IMR-90 (cell line): Measurements from ENCODE around the gene GNB1L. TPM values are rescaled to one million over a fixed set of nuclear protein-coding genes. Genes with fewer than 3 reads are reported as not detected.

Experiments
- ATAC-seq: fragments of 200-7000 bp; cut with Tn5 transposase; 2 replicates; pipeline ENCODE4 v1.9.1; 2020; ENCODE audit warnings: low read depth, mild to moderate bottlenecking, moderate library complexity
- BruUV-seq: library from RNA; stranded (reverse); fragments of 400-500 nt; replicated peaks from 2 replicates; lab custom pipeline; 2021; lab: Mats Ljungman, UMichigan
- CTCF ChIA-PET: fragments of 300-600 bp; formaldehyde crosslinking; extraction: SDS; loops from one replicate; lab custom pipeline; 2021; ENCODE audit warnings: antibody characterized with exemption; lab: Yijun Ruan, JAX
- POLR2A ChIA-PET: fragments of 300-600 bp; sonication (Branson Sonifier 250); formaldehyde crosslinking; loops from one replicate; lab custom pipeline; 2022; ENCODE audit warnings: antibody characterized with exemption; ENCODE audit not compliant: unreplicated experiment; lab: Charles Lee
- DNase-seq: peaks from one replicate; pipeline ENCODE4 v3.0.0; 2013
- H2AFZ ChIP-seq: replicated peaks from 2 replicates; pipeline ENCODE3; 2013; ENCODE audit warnings: low read length, mild to moderate bottlenecking; ENCODE audit not compliant: poor library complexity
- H2AK5ac ChIP-seq: 2 replicates; pipeline ENCODE4 v1.6.1; 2013; ENCODE audit warnings: low read depth, low read length, inconsistent platforms
- H2AK9ac ChIP-seq: replicated peaks from 2 replicates; pipeline ENCODE3; 2013; ENCODE audit warnings: mild to moderate bottlenecking, low read depth, low read length, moderate library complexity; ENCODE audit not compliant: poor library complexity
- H2BK120ac ChIP-seq: 2 replicates; pipeline ENCODE4 v1.6.1; 2013; ENCODE audit warnings: low read depth, low read length, inconsistent platforms
- H2BK15ac ChIP-seq: 3 replicates; pipeline ENCODE4 v1.6.1; 2013; ENCODE audit warnings: low read depth, low read length, inconsistent platforms
- H2BK20ac ChIP-seq: 2 replicates; pipeline ENCODE4 v1.6.1; 2013; ENCODE audit warnings: low read depth, mild to moderate bottlenecking, inconsistent platforms, low read length, moderate library complexity
- H2BK5ac ChIP-seq: 2 replicates; pipeline ENCODE4 v1.6.1; 2013; ENCODE audit warnings: mild to moderate bottlenecking, low read depth, low read length, inconsistent platforms; ENCODE audit not compliant: poor library complexity, severe bottlenecking
- H3K14ac ChIP-seq: replicated peaks from 2 replicates; pipeline ENCODE4 v1.6.1; 2013; ENCODE audit warnings: low read depth, low read length, inconsistent platforms
- H3K18ac ChIP-seq: 2 replicates; pipeline ENCODE4 v1.6.1; 2013; ENCODE audit warnings: low read depth, low read length, control low read depth
- H3K23ac ChIP-seq: 2 replicates; pipeline ENCODE4 v1.6.1; 2013; ENCODE audit warnings: low read depth, low read length, inconsistent platforms
- H3K27ac ChIP-seq: 2 replicates; pipeline ENCODE4 v1.5.1; 2013; ENCODE audit warnings: mild to moderate bottlenecking, control low read depth, low read length; ENCODE audit not compliant: insufficient read depth
- H3K27me3 ChIP-seq: 2 replicates; pipeline ENCODE4 v1.6.1; 2013; ENCODE audit warnings: low read length; ENCODE audit not compliant: control insufficient read depth, insufficient read depth
- H3K36me3 ChIP-seq: 2 replicates; pipeline ENCODE4 v1.6.1; 2013; ENCODE audit warnings: low read length, mixed read lengths; ENCODE audit not compliant: control insufficient read depth, insufficient read depth
- H3K4ac ChIP-seq: 2 replicates; pipeline ENCODE4 v1.6.1; 2013; ENCODE audit warnings: low read depth, low read length, inconsistent platforms
- H3K4me1 ChIP-seq: 2 replicates; pipeline ENCODE4 v1.6.1; 2013; ENCODE audit warnings: low read length, mixed read lengths; ENCODE audit not compliant: control insufficient read depth, insufficient read depth
- H3K4me2 ChIP-seq: 2 replicates; pipeline ENCODE4 v1.6.1; 2013; ENCODE audit warnings: low read depth, mild to moderate bottlenecking, control low read depth, low read length, moderate library complexity
- H3K4me3 ChIP-seq: 2 replicates; pipeline ENCODE4 v1.5.1; 2013; ENCODE audit warnings: low read depth, mild to moderate bottlenecking, control low read depth, low read length, moderate library complexity; ENCODE audit not compliant: insufficient read depth
- H3K56ac ChIP-seq: 2 replicates; pipeline ENCODE4 v1.6.1; 2013; ENCODE audit warnings: low read length, inconsistent platforms; ENCODE audit not compliant: insufficient read depth; ENCODE audit errors: extremely low read depth
- H3K79me1 ChIP-seq, 2 experiments: 2 replicates each; pipeline ENCODE4 v1.6.1; 2013; ENCODE audit warnings: low read length in 2 of 2, inconsistent platforms in 1 of 2, low read depth in 1 of 2
- H3K9ac ChIP-seq: 2 replicates; pipeline ENCODE4 v1.6.1; 2013; ENCODE audit warnings: low read depth, low read length, control low read depth
- H3K9me1 ChIP-seq: 2 replicates; pipeline ENCODE4 v1.6.1; 2013; ENCODE audit warnings: low read length, inconsistent platforms; ENCODE audit not compliant: insufficient read depth
- H3K9me3 ChIP-seq: 2 replicates; pipeline ENCODE4 v1.6.1; 2013; ENCODE audit warnings: low read length; ENCODE audit not compliant: control insufficient read depth, insufficient read depth
- H4K20me1 ChIP-seq: 2 replicates; pipeline ENCODE4 v1.6.1; 2013; ENCODE audit warnings: low read length, inconsistent platforms; ENCODE audit not compliant: insufficient read depth
- H4K5ac ChIP-seq: 2 replicates; pipeline ENCODE4 v1.6.1; 2013; ENCODE audit warnings: mild to moderate bottlenecking, low read depth, low read length, control low read depth
- H4K8ac ChIP-seq, 2 experiments: 2 replicates each; pipeline ENCODE4 v1.6.1; 2013; ENCODE audit warnings: low read depth in 2 of 2, low read length in 2 of 2, control low read depth in 1 of 2, inconsistent platforms in 1 of 2
- H4K91ac ChIP-seq: 2 replicates; pipeline ENCODE4 v1.6.1; 2013; ENCODE audit warnings: low read depth, low read length, inconsistent platforms; ENCODE audit not compliant: insufficient read depth
- WGBS, 2 experiments: methylation state at CpG; one replicate each; pipeline versions ENCODE4 v1.1.5 to v1.1.7; 2013; ENCODE audit warnings: missing lambda C conversion rate in 2 of 2; ENCODE audit not compliant: insufficient read length in 1 of 2; ENCODE audit errors: extremely low coverage in 2 of 2; 5-methylcytosine and 5-hydroxymethylcytosine counted together
- dilution Hi-C: fragments of 300-500 bp; cut with HindIII; formaldehyde crosslinking; loops from one replicate; pipeline ENCODE4 v1.14.3; 2018; ENCODE audit warnings: low sequenced_read_pairs; ENCODE audit not compliant: unreplicated experiment
- in situ Hi-C: fragments of 300-500 bp; cut with MboI; formaldehyde crosslinking; loops from 3 replicates; pipeline ENCODE4 v1.14.3; 2019; ENCODE audit warnings: low sequenced_read_pairs, inconsistent platforms, mixed read lengths
- intact Hi-C: fragments of 100-400 bp; cut with micrococcal nuclease; formaldehyde crosslinking; loops from 2 replicates; pipeline ENCODE4 v1.10.0; 2022
- polyA plus RNA-seq, 3 experiments: library from polyadenylated mRNA; depleted of rRNA; stranded (reverse); fragments of >200 nt; gene quantifications; 2 replicates each; pipeline ENCODE4 v1.2.3, GENCODE V29; 2012; ENCODE audit warnings: low replicate concordance in 1 of 3
- total RNA-seq: library from RNA; depleted of rRNA; stranded (reverse); fragments of >200 nt; gene quantifications from 2 replicates; pipeline ENCODE4 v1.2.3, GENCODE V29; 2012
- TF ChIP-seq, protein P1 (sequence below): conservative IDR thresholded peaks from 2 replicates; pipeline ENCODE4 v1.5.1; 2012; ENCODE audit warnings: mild to moderate bottlenecking, low read depth, low read length, improper control_type of control experiment
- TF ChIP-seq, protein P2 (sequence below): fragments of 150-350 bp; IDR thresholded peaks from 2 replicates; pipeline ENCODE4 v1.6.1; 2016; ENCODE audit warnings: low read depth, mild to moderate bottlenecking, low read length, moderate library complexity, borderline replicate concordance

The GNB1L gene
- total and polyA plus RNA-seq, 2 of the 4 experiments (the other 2 are of a cell fraction) = 2.5 to 4.4 TPM

DNA sequence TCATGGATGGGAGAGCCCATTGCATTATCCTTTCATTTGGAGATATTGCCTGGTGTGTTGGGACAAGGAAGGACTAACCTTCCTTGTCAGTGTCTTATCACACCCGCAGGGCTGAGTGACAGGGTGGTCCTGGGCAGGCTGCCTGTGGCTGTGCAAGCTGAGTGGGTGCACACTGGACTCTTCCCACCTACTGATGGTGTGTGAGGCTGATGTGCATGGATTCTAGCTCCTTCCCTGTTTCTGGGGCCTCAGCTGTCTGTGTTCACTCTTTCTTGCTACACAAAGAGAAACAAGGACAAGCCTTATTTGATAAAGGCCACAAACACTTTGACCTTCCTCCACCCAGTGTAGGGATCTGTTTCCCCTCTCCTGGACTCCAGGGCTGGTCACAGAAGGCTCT lies 72.1 kb downstream of the GNB1L start:
- in situ Hi-C loops = no loop called here
- H3K4me1 ChIP-seq = peaks cover 9% of the 10 kb centered on the region
- no peak overlapping the region for H2BK5ac ChIP-seq
- H3K18ac ChIP-seq = no peak overlapping the region
- H3K23ac ChIP-seq = no peak overlapping the region
- no peak overlapping the region for H3K4me2 ChIP-seq
- no peak for DNase-seq
- CTCF ChIA-PET = no interaction called here
- H2BK20ac ChIP-seq = no peak overlapping the region
- no peak overlapping the region for H2AFZ ChIP-seq
- no peak overlapping the region for H3K4me3 ChIP-seq
- TF ChIP-seq, protein P1, sequence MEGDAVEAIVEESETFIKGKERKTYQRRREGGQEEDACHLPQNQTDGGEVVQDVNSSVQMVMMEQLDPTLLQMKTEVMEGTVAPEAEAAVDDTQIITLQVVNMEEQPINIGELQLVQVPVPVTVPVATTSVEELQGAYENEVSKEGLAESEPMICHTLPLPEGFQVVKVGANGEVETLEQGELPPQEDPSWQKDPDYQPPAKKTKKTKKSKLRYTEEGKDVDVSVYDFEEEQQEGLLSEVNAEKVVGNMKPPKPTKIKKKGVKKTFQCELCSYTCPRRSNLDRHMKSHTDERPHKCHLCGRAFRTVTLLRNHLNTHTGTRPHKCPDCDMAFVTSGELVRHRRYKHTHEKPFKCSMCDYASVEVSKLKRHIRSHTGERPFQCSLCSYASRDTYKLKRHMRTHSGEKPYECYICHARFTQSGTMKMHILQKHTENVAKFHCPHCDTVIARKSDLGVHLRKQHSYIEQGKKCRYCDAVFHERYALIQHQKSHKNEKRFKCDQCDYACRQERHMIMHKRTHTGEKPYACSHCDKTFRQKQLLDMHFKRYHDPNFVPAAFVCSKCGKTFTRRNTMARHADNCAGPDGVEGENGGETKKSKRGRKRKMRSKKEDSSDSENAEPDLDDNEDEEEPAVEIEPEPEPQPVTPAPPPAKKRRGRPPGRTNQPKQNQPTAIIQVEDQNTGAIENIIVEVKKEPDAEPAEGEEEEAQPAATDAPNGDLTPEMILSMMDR = no peak
- TF ChIP-seq, protein P2, sequence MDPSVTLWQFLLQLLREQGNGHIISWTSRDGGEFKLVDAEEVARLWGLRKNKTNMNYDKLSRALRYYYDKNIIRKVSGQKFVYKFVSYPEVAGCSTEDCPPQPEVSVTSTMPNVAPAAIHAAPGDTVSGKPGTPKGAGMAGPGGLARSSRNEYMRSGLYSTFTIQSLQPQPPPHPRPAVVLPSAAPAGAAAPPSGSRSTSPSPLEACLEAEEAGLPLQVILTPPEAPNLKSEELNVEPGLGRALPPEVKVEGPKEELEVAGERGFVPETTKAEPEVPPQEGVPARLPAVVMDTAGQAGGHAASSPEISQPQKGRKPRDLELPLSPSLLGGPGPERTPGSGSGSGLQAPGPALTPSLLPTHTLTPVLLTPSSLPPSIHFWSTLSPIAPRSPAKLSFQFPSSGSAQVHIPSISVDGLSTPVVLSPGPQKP = no peak
- no peak overlapping the region for H3K4ac ChIP-seq
- H3K27me3 ChIP-seq = peaks cover 4% of the 10 kb centered on the region; the same call in 1 of the 2 replicates
- H4K20me1 ChIP-seq = no peaks in the 10 kb centered on the region
- H3K9me1 ChIP-seq = no peaks in the 10 kb centered on the region; the same call in 1 of the 2 replicates
- no peak overlapping the region for H2BK15ac ChIP-seq
- no peak overlapping the region for H3K56ac ChIP-seq
- no peak overlapping the region for H3K9ac ChIP-seq
- H3K36me3 ChIP-seq = no peaks in the 10 kb centered on the region
- no TSS peak for BruUV-seq
- H4K91ac ChIP-seq = no peak overlapping the region
- H3K27ac ChIP-seq = no peak overlapping the region
- POLR2A ChIA-PET = no interaction called here
- no peaks in the 10 kb centered on the region for H3K79me1 ChIP-seq
- H4K8ac ChIP-seq = no peak overlapping the region
- no peak overlapping the region for H2BK120ac ChIP-seq
- dilution Hi-C loops = no loop called here
- H2AK5ac ChIP-seq = no peak overlapping the region
- H3K9me3 ChIP-seq = 0 out of 2 replicates have a peak, but pooled peaks cover 2% of the 10 kb centered on the region
- ATAC-seq = no peak
- H4K5ac ChIP-seq = no peak overlapping the region
- H3K14ac ChIP-seq = no peak overlapping the region
- intact Hi-C loops = no loop called here
- WGBS, 2 experiments = no CpG with 5 or more reads among the region's 1 CpG
- H2AK9ac ChIP-seq = no peak overlapping the region
